Body of pancreas (tissue), 4 donors: Measurements from ENCODE around the gene FIZ1. TPM values are rescaled to one million over a fixed set of nuclear protein-coding genes. Genes with fewer than 3 reads are reported as not detected.
"Not testable (repeated sequence)": the region's sequence is repeated elsewhere in the genome, so short reads cannot be mapped to it uniquely, and the experiment has no call there.

ENCODE experiments used
- ATAC-seq: fragments of 150-250 bp; one replicate; pipeline ENCODE4 v1.9.1; 2016
- DNase-seq, 4 donors: peaks; one replicate each; pipeline ENCODE4 v3.0.0-alpha.2; 2019
- H3K27ac ChIP-seq, 4 donors: fragments of 200-600 bp; sonication (generic); 1 replicate in 3 of 4; 2 replicates in 1 of 4; pipeline versions ENCODE4 v1.5.1 to v1.6.1; 2016 to 2019; ENCODE audit warnings: mild to moderate bottlenecking in 1 of 4, mixed read lengths in 1 of 4, moderate library complexity in 1 of 4
- H3K27me3 ChIP-seq, 2 donors: fragments of 200-600 bp; sonication (generic); one replicate each; pipeline ENCODE4 v1.6.0; 2016; ENCODE audit warnings: mild to moderate bottlenecking in 1 of 2
- H3K36me3 ChIP-seq, 2 donors: fragments of 200-600 bp; sonication (generic); replicated peaks in 1 of 2; 2 replicates each; pipeline ENCODE4 v1.5.1; 2016; ENCODE audit warnings: low read depth in 2 of 2; ENCODE audit not compliant: insufficient read depth in 1 of 2
- H3K4me1 ChIP-seq: fragments of 200-600 bp; sonication (generic); one replicate; pipeline ENCODE4 v1.6.0; 2016
- H3K4me3 ChIP-seq, 2 donors: fragments of 200-600 bp; sonication (generic); 1 replicate in 1 of 2; 2 replicates in 1 of 2; pipeline ENCODE4 v1.5.1; 2016 to 2019
- H3K9me3 ChIP-seq, 3 donors: fragments of 200-600 bp; sonication (generic); 1 replicate in 2 of 3; 2 replicates in 1 of 3; pipeline ENCODE4 v1.5.1; 2016
- CTCF ChIP-seq, 7 experiments: fragments of 450-650 bp in 4 of 7; fragments of 200-600 bp in 3 of 7; sonication (generic) in 3 of 7; IDR thresholded peaks; one replicate each; pipeline ENCODE4 v1.5.1; 2016 to 2019; ENCODE audit warnings: antibody characterized with exemption in 7 of 7
- POLR2A ChIP-seq, 3 donors: fragments of 450-650 bp; IDR thresholded peaks; one replicate each; pipeline ENCODE4 v1.6.1; 2016; ENCODE audit warnings: antibody characterized with exemption in 3 of 3, mild to moderate bottlenecking in 2 of 3
- WGBS, 2 donors: methylation state at CpG; one replicate each; pipeline ENCODE4 v1.1.5; 2017; 5-methylcytosine and 5-hydroxymethylcytosine counted together
- intact Hi-C: fragments of 100-400 bp; cut with DNase I; formaldehyde crosslinking; loops from one replicate; pipeline ENCODE4 v1.15.1; 2023
- total RNA-seq, 2 donors: library from RNA; depleted of rRNA; stranded (reverse); fragments of >200 nt; gene quantifications; one replicate each; pipeline ENCODE4 v1.1.0, GENCODE V29; 2016

The FIZ1 gene
- total RNA-seq, 2 donors from 2014 or later: 5.7 to 13.5 TPM

DNA sequence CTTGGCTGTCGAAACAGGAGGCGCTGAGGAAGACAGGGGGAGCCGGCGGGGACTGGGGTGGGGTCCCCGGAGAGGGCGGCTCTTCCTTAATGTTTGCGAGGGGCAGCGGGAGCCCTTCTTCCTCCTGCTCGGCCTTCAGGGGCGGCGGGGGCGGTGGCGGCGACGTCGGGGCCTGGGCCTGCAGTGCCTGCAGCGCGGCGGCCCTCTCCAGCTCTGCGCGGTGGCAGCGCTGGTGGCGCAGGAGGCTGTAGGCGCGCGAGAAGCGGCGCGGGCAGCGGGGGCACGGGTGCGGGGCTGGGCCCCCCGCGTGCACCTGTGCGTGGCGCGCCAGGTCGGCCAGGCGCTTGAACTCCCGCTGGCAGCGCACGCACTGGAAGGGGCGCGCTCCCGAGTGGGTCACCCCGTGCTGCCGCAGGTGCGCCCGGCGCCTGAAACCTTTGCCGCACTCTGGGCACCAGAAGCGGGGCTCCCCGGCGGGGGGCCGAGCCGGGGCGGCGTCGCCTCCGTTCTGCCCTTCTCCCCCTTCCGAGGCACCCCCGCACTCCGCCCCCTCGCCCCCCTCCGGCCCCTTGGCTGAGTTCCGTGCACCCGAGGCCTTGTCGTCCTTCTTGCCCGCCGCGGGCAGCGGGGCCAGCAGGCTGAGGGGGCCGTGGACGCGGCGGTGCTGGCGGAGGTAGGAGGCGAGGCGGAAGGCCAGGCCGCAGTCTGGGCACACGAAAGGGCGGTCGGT, 21.1 kb downstream of the FIZ1 start:
- no peak for DNase-seq
- TF ChIP-seq POLR2A (IDR thresholded peaks at IDR 0.05) (no peak), CTCF (IDR thresholded peaks at IDR 0.05) (no peak)
- Histone ChIP-seq H3K4me3 (no peak overlapping the region), H3K9me3 (no peaks in the 10 kb centered on the region), H3K27ac (no peak overlapping the region), H3K4me1 (peaks cover 27% of the 10 kb centered on the region), H3K36me3 (no peaks in the 10 kb centered on the region), H3K27me3 (no peaks in the 10 kb centered on the region)
- intact Hi-C loops: no loop called here
- ATAC-seq: no peak
- WGBS, 2 donors: 95 to 98% methylated on average over 30 to 77 of the region's 83 CpGs

GRCh38 chr19:55576746-55577145, 22.6 kb downstream of the FIZ1 start:
- 81 to 85% methylated on average over 5 of the region's 5 CpGs for WGBS, 2 donors
- Histone ChIP-seq H3K4me3 (no peak overlapping the region), H3K27me3 (no peaks in the 10 kb centered on the region), H3K36me3 (no peaks in the 10 kb centered on the region), H3K9me3 (no peaks in the 10 kb centered on the region), H3K27ac (no peak overlapping the region), H3K4me1 (peaks cover 18% of the 10 kb centered on the region)
- DNase-seq: no peak
- ATAC-seq: no peak
- intact Hi-C loops: no loop called here
- TF ChIP-seq POLR2A (IDR thresholded peaks at IDR 0.05) (no peak), CTCF (IDR thresholded peaks at IDR 0.05) (no peak)

DNA sequence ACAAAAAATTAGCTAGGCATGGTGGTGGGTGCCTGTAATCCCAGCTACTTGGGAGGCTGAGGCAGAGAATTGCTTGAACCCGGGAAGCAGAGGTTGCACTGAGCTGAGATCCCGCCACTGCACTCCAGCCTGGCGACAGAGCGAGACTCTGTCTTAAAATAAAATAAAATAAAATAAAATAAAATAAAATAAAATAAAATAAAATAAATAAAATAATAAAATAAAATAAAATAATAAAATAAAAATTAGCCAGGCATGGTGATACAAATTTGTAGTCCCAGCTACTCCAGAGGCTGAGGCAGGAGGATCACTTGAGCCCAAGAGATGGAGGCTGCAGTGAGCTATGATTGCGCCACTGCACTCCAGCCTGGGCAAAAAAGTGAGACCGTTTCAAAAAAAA, 25.4 kb downstream of the FIZ1 start:
- WGBS, 2 donors: 78 to 82% methylated on average over 6 of the region's 6 CpGs

GRCh38 chr19:55569477-55569876, 29.8 kb downstream of the FIZ1 start:
- H3K27ac ChIP-seq, DNase-seq, H3K4me3 ChIP-seq, intact Hi-C loops, ATAC-seq, H3K4me1 ChIP-seq, H3K9me3 ChIP-seq, H3K36me3 ChIP-seq, H3K27me3 ChIP-seq: not testable (repeated sequence)
- 72 to 87% methylated on average over 3 to 5 of the region's 5 CpGs for WGBS, 2 donors

More for the DNA sequence above, 25.4 kb downstream of the FIZ1 start:
- H3K27me3 ChIP-seq, DNase-seq, ATAC-seq, H3K4me1 ChIP-seq, H3K36me3 ChIP-seq, intact Hi-C loops, H3K9me3 ChIP-seq, H3K4me3 ChIP-seq, H3K27ac ChIP-seq: not testable (repeated sequence)

- Histone ChIP-seq H3K9me3 (no peaks in the 10 kb centered on the region), H3K27me3 (no peaks in the 10 kb centered on the region), H3K27ac (no peak overlapping the region), H3K4me3 (no peak overlapping the region), H3K36me3 (no peaks in the 10 kb centered on the region), H3K4me1 (peaks cover 16% of the 10 kb centered on the region)
- ATAC-seq (no peak), DNase-seq (no peak)
- TF ChIP-seq CTCF (IDR thresholded peaks at IDR 0.05) (no peak), POLR2A (IDR thresholded peaks at IDR 0.05) (no peak)
- intact Hi-C loops: no loop called here
Observed at GRCh38 chr19:55567708-55568328, 31.5 kb downstream of the FIZ1 start.

- intact Hi-C loops: no loop called here
- no peak for TF ChIP-seq CTCF (IDR thresholded peaks at IDR 0.05)
- no peak for TF ChIP-seq POLR2A (IDR thresholded peaks at IDR 0.05)
- no peak overlapping the region for H3K27ac ChIP-seq
Observed at GRCh38 chr19:55566823-55567222, 32.5 kb downstream of the FIZ1 start.

More at GRCh38 chr19:55566823-55567222, 32.5 kb downstream of the FIZ1 start:
- no peak for DNase-seq
- Histone ChIP-seq H3K4me1 (peaks cover 16% of the 10 kb centered on the region), H3K9me3 (no peaks in the 10 kb centered on the region), H3K36me3 (no peaks in the 10 kb centered on the region), H3K4me3 (no peak overlapping the region), H3K27me3 (no peaks in the 10 kb centered on the region)
- ATAC-seq: no peak
- 41 to 57% methylated on average over 9 of the region's 9 CpGs for WGBS, 2 donors
